AG08395 (cell line): Measurements from ENCODE around the gene NPPA.

Source experiments
- DNase-seq: peaks from one replicate; pipeline ENCODE4 v3.0.0; 2012; ENCODE audit warnings: mixed read lengths, low spot score

The NPPA gene

DNA sequence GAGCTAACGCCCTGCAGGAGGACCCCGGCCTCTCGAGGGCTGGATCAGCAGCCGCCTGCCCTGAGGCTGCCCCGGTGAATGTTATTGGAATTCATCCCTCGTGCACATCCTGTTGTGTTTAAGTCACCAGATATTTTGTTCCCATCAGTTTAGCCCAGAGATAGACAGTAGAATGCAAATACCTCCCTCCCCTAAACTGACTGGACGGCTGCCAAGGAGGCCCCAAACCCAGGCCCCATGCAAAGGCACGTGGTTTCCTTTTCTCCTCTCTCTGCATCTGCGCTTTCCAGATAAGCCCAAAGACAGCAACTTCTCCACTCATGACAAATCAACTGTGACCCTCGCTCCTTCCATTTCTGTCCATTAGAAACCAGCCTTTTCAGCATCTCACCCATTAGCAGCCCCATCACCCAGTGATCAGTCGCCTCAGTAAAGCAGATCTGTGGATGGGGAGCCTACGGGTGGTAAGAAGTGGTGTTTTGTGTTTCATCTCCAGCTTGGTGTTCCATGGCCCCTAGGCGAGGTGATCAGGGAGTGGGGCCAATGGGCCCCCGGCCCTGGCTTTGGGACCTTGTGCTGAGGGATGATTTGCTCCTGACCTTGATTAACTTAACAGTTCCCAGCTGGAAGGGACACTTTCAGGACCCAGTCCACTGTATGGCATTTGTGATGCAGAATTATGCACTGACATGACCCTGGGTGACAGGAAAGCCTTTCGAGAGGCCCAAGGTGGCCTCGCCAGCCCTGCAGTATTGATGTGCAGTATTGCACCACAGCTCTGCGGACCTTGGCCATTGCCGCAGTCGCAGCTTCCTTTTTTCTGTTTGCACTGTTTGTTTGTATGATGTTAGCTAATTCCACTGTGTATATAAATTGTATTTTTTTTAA is 5.2 kb downstream of the NPPA start:
- DNase-seq: no peak

GRCh38 chr1:11841245-11842153 is 6.1 kb downstream of the NPPA start:
- no peak for DNase-seq

DNA sequence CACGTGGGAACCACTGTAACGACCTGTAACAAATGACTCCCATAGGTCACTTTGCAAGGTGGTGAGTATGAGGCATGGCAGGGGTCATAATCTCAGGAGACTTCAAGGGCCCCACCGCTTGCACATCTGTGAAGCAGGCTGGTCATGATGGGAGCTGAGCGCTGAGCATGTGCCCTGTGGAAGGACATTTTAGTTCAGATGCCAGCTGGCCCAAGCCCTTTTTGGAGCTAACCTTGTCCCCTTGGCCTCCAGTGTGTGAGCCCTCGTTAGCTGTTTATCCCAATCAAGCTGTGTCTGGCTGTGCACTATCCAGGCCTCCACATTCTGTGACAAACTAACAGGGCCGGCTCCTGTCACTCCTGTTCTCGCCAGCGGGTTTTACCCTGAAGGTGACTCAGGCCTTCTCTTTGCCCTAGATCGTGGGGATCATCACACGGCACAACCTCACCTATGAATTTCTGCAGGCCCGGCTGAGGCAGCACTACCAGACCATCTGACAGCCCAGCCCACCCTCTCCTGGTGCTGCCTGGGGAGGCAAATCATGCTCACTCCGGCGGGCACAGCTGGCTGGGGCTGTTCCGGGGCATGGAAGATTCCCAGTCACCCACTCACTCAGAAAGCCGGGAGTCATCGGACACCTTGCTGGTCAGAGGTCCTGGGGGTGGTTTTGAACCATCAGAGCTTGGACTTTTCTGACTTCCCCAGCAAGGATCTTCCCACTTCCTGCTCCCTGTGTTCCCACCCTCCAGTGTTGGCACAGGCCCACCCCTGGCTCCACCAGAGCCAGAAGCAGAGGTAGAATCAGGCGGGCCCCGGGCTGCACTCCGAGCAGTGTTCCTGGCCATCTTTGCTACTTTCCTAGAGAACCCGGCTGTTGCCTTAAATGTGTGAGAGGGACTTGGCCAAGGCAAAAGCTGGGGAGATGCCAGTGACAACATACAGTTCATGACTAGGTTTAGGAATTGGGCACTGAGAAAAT is 7.6 kb downstream of the NPPA start:
- no peak for DNase-seq

- DNase-seq: peak; percentile 93
Observed at GRCh38 chr1:11838349-11839272, 9.0 kb downstream of the NPPA start.

DNA sequence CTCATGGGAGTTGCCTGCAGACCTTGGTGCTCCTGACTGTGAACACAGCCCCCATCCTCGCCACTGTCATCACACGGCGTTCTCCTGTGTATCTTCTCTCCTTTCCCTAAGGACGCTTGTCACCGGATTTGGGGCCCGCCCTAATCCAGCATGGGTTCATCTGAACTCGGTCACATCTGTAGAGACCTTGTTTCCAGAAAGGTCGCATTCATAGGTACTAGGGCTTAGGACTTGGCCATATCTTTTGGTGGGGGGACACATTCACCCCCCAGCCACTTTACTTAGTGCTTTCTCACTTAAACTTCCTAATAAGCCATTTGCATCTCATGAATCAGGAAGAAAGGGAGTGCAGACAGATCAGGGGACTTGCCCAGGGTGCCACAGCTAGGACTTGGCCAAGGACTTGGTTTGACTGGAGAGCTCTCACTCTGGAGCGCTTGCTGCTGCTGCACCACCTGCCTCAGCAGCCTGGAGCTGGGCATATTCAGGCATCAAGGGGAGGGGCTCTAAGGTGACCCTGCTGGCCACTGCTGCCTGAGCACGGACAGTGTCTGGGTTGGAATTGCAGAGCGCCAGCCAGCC is 9.7 kb downstream of the NPPA start:
- DNase-seq: no peak

DNA sequence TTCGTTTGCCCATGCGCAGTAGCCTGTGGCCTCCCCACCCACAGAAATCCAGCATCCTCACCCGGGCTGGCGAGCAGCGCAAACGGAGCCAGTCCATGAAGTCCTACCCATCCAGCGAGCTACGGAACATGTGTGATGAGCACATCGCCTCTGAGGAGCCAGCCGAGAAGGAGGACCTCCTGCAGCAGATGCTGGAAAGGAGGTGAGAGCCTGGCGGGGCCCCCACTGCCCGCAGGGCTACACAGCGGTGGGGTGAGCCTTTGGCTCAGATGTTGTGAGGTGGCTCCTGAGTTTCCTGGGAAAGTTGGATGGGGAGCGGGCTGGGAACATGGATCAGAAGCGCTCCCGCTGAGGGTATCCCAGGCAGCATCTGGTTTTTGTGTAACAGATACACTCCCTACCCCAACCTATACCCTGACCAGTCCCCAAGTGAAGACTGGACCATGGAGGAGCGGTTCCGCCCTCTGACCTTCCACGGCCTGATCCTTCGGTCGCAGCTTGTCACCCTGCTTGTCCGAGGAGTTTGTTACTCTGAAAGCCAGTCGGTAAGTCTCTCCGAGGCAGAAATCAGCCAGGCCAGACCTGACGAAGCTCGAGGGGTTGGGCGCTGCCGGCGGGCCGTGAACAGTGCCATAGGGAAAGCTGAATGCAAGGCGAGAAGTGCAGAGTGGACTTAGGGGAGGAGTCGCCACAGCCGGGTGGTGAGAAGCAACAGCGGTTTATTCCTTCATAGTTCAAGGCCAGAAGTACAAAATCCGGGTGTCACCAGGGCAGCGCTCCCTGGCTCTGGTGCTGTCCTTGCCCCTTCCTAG is 10.4 kb downstream of the NPPA start:
- DNase-seq: no peak

DNA sequence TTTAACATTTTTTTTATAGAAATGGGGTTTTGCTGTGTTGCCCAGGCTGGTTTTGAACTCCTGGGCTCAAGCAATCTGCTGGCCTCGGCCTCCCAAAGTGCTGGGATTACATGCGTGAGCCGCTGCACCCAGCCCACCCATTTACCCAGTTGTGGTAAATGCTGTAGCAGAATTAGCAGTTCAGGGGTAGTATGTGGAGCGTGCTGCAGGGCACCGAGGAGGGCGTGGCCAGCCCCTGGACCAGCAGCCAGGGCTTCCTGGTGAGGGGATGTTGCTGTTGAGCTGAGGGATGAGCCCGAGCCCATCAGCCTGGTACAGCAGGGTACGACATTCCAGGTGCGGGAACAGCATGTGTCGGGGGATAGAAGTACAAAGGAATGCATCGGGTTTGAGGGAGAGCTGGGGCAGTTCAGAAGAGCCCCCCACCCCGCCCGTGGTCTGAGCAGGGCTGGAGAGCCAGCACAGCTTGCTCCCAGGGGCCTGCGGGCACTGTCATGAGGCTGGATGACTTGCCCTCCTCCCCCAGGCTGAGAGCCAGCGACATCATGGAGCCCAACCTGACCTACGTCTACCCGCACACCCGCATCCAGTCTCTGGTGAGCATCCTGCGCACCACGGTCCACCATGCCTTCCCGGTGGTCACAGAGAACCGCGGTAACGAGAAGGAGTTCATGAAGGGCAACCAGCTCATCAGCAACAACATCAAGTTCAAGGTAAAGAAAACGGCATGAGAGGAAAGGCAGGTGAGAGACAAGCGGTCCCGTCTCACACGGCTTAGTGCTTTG is 11.9 kb downstream of the NPPA start:
- DNase-seq: no peak

DNA sequence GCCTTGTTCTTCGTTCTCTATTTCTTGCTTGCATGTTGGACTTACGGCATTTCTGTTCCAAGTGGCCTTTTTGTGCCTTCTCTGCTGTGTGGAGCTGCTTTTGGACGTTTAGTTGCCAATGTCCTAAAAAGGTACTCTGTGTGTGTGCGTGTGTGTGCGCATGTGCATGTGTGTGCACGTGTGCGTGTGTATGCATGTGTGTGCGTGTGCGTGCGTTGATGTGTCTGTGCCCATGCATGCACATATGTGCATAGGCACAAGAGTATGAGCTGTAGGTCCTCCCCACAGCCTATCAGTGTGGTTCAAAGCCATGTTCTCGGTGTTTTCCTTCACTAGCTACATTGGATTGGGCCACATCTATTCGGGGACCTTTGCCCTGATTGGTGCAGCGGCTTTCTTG is 13.7 kb downstream of the NPPA start:
- DNase-seq: no peak

DNA sequence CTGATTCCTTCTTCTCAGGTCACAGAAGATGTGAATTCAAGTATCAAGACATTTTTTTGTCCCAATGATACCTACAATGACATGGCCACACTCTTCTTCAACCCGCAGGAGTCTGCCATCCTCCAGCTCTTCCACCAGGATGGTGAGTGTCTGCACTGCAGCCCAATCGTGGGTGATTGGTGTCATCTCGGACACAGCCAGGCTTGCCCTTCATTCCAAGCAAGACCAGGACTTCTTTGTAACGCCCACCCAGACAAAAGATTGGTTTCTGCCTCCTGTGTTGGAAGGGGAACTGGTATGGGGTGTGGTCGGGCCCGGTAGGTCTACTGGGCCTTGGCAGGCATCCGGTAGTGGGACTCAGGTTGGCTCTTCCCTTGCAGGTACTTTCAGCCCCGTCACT is 14.1 kb downstream of the NPPA start:
- no peak for DNase-seq

DNA sequence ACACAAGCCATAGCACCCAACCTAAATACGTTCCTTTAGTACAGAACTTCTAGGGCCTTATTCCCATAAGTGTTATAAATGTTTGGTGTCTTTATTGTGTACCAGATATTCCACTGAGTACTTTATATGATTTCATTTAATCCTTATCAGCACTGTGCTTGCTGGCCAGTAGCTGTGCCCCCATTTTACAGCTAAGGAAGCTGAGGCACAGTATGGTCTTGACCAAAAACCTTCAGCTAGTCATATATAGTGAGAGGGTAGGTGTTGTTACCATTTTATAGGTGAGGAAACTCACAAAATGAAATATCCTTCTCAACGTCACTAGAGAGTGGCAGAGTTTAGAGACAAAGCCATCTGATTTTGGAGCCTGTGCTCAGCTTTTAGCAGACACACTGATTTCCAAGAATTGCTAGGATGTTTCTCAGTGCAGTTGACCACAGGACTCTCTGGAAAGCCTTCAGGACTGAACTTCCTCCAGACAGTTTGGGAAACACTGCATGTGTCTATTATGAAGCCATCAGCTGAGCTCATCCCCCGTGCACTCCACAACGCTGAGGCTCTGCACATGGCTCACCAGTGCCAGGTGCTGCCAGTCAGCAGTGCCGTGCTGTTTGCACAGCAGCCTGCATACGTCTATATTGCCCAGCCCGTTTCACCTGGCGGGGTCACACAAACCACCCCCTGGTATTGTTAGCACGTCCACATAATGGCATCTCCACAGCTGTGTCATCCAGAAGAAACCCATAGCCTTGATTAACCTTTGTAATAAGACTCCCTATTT is 15.4 kb downstream of the NPPA start:
- no peak for DNase-seq

DNA sequence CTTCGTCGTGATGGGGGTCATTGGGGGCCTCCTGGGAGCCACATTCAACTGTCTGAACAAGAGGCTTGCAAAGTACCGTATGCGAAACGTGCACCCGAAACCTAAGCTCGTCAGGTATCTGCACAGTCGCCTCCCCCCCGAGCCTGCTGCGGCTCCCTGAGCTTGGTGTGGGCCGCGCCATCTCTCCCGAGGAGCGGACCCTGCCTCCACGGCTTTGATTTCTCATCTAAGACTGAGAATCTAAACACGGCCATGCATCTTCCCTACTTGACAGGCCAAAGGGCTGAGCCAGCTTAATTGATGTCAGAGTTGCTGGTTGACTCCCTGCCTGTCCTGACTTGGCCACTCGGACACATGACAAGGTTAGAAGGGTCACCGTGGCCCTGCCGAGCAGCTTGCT is 19.1 kb downstream of the NPPA start:
- no peak for DNase-seq

DNA sequence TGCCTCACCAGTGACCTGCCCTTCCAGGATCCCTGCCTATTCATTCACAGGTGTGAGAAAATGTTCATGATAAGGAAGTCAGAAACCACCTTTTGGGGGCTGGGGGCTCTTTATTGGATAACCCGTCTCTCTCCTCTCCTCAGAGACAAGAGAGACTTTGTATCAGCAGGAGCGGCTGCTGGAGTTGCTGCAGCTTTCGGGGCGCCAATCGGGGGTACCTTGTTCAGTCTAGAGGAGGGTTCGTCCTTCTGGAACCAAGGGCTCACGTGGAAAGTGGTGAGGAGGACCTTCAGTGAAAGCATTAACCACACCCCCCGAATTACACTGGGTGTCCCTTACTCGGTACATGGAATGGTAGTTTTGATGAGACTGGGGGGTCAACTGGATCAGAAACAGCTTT is 20.6 kb downstream of the NPPA start:
- DNase-seq: no peak

DNA sequence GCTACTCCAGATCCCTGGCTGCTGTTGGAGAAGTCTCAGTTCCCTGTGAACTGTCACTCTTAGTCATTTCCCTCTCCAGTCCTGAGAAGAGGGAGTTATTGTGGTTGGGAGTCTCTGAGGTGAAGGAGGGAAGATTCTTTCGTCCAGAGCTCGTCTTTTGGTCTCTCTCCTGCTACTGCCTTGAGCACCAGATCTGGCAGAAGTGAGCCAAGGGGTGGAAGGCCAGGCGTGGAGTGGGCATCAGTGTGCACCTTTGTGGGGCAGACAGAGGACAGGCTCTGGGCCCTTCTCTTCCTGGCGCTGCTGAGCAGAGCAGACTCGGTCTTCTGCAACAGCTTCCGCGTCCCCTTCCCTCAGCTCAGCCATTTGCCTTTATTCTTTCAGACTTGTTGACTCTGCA is 22.5 kb downstream of the NPPA start:
- no peak for DNase-seq

- DNase-seq: no peak
Observed at GRCh38 chr1:11823366-11824137, 24.0 kb downstream of the NPPA start.

DNA sequence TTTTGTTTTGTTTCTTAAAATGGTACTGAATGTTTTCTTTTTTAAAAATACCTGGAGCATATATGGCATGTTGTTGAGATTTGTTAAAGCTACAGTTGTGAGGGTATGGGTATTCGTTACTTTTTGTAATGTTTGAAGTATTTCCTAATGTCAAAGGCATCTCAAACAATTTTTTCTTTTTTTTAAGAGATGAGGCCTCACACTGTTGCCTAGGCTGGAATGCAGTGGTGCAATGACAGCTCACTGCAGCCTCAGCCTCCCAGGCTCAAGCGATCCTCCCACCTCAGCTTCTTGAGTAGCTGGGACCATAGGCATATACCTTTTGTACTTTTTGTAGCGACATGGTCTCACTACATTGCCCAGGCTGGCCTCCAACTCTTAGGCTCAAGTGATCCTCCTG is 25.5 kb downstream of the NPPA start:
- no peak for DNase-seq

- no peak for DNase-seq
Observed at GRCh38 chr1:11817192-11817591, 30.4 kb downstream of the NPPA start.

GRCh38 chr1:11813021-11813420 is 34.6 kb downstream of the NPPA start:
- no peak for DNase-seq
